ENCODE data around the gene NPAS3.

- TF ChIP-seq CTCF (IDR thresholded peaks at IDR 0.05) (no peak), POLR2A (IDR thresholded peaks at IDR 0.05) (no peak)
Measured at GRCh38 chr14:33515899-33516298, 577.2 kb downstream of the NPAS3 start.
